ENCODE data around the gene DAB2. TPM values are rescaled to one million over a fixed set of nuclear protein-coding genes. Genes with fewer than 3 reads are reported as not detected.
"Not testable (repeated sequence)": the region's sequence is repeated elsewhere in the genome, so short reads cannot be mapped to it uniquely, and the experiment has no call there.

The DAB2 gene
- total and polyA plus RNA-seq, 2 donors (not counting 1 experiment from before 2014, with no cell fraction given), result 0.03 to 0.47 TPM

DNA sequence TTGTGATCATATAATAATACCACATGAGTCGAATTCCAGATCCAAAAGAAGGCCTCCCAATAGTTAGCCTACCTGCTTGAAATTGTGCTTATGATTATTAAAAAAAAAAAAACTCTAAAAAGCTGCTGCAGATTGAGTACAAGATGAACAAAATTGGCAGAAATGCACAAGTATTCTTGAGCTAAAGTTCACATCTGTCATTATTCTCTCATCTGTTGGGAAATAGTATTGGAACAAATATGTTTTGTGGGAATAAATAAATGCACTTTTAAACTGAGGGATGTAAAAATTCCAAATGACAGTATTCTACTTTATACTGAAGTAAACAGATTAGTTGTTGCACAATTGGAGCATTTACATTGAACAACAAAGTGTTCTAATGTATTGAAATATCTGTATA lies 15.7 kb downstream of the DAB2 start:
- intact Hi-C loops (cut with micrococcal nuclease), result no loop called here
- no peak overlapping the region for H3K4me3 Mint-ChIP-seq
- H3K9me3 Mint-ChIP-seq (ENCODE audit: insufficient read depth), result no peaks in the 10 kb centered on the region
- no peaks in the 10 kb centered on the region for H3K9me3 ChIP-seq (ENCODE audit: control extremely low read depth in 1 of 3, control insufficient read depth in 2 of 3, insufficient read depth in 1 of 3, low read length in 2 of 3)
- H3K36me3 ChIP-seq (replicated peaks in 1 of 2; ENCODE audit: control extremely low read depth in 1 of 2, control insufficient read depth in 1 of 2, extremely low read depth in 1 of 2, insufficient read depth in 2 of 2, low read length in 1 of 2), result no peaks in the 10 kb centered on the region
- no peak overlapping the region for H3K4me3 ChIP-seq (ENCODE audit: control extremely low read depth in 1 of 5, extremely low read depth in 1 of 5, insufficient read depth in 1 of 5, low read depth in 2 of 5, low read length in 4 of 5)
- no peaks in the 10 kb centered on the region for H3K4me1 ChIP-seq (ENCODE audit: control insufficient read depth in 2 of 2, insufficient read depth in 2 of 2, low read length in 2 of 2)
- H3K27me3 Mint-ChIP-seq, result peaks cover 16% of the 10 kb centered on the region
- DNase-seq (no peak), ATAC-seq (ENCODE audit: low read depth) (no peak)
- POLR2A ChIA-PET, result no interaction called here
- H4K20me1 ChIP-seq (ENCODE audit: control insufficient read depth, insufficient read depth, low read length, poor library complexity, severe bottlenecking), result no peaks in the 10 kb centered on the region
- H3K79me2 ChIP-seq (ENCODE audit: control insufficient read depth, insufficient read depth, low read length), result no peaks in the 10 kb centered on the region
- no peak overlapping the region for H3K27ac ChIP-seq (ENCODE audit: low read length in 2 of 2)
- WGBS (ENCODE audit: insufficient coverage), result no CpG with 5 or more reads among the region's 1 CpG
- H2AFZ ChIP-seq (ENCODE audit: insufficient read depth, low read depth, low read length, poor library complexity, severe bottlenecking), result no peak overlapping the region
- H3K27ac Mint-ChIP-seq, result no peak overlapping the region
- CTCF ChIA-PET, result no interaction called here
- H3K9ac ChIP-seq (ENCODE audit: low read length), result no peak overlapping the region
- no peaks in the 10 kb centered on the region for H3K27me3 ChIP-seq (replicated peaks in 1 of 4; ENCODE audit: control extremely low read depth in 1 of 4, control insufficient read depth in 3 of 4, insufficient read depth in 4 of 4, low read length in 3 of 4)
- H3K4me2 ChIP-seq (replicated peaks; ENCODE audit: low read depth, low read length, poor library complexity, severe bottlenecking), result no peak overlapping the region
- TF ChIP-seq EZH2 (IDR thresholded peaks at IDR 0.05; ENCODE audit: borderline replicate concordance, insufficient read depth, low read depth, low read length, poor library complexity, severe bottlenecking), result no peak
- H3K4me1 Mint-ChIP-seq, result no peaks in the 10 kb centered on the region

DNA sequence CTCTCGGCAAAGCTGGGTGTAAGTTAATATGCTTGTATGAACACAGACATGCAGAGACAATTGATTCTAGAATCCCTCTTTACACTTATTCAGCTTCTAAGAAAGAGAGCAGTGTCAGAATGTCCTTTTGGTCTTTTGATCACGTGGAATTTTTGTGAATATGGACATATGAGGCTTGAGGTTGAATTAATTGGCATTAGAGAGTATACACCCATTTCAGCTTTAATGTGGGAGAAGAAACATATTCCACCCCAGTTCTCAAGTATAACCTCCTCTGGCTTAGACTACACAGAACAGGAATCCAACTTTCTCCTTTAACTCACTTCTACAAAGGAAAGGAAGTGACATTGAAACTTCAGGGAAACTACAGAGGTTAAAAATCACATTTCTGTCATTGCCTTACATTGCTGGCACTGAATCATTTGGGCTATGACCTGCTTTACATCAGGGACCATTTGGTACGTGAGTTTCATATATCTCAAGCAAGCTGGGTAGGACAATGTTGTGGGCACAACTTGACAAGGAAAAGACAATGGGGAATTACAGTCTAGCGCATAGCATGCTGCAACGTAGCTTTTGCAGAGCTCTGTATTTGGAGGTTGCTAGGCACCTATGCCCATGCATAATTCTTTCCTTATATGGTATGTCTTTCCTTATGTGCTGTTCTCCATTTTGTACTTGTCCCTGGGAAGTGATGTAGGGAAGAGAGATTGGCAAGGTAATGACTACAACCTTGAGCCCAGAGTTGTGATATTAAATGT lies 19.5 kb downstream of the DAB2 start:
- ChIA-PET POLR2A (no interaction called here), CTCF (no interaction called here)
- no peaks in the 10 kb centered on the region for H3K27me3 ChIP-seq (replicated peaks in 1 of 4; ENCODE audit: control extremely low read depth in 1 of 4, control insufficient read depth in 3 of 4, insufficient read depth in 4 of 4, low read length in 3 of 4)
- no peak overlapping the region for H2AFZ ChIP-seq (ENCODE audit: insufficient read depth, low read depth, low read length, poor library complexity, severe bottlenecking)
- no peaks in the 10 kb centered on the region for H3K4me1 ChIP-seq (ENCODE audit: control insufficient read depth in 2 of 2, insufficient read depth in 2 of 2, low read length in 2 of 2)
- H3K9ac ChIP-seq (ENCODE audit: low read length), result no peak overlapping the region
- intact Hi-C loops (cut with micrococcal nuclease), result no loop called here
- no peaks in the 10 kb centered on the region for H3K4me1 Mint-ChIP-seq
- ATAC-seq (ENCODE audit: low read depth), result no peak
- H3K36me3 ChIP-seq (replicated peaks in 1 of 2; ENCODE audit: control extremely low read depth in 1 of 2, control insufficient read depth in 1 of 2, extremely low read depth in 1 of 2, insufficient read depth in 2 of 2, low read length in 1 of 2), result no peaks in the 10 kb centered on the region
- H3K79me2 ChIP-seq (ENCODE audit: control insufficient read depth, insufficient read depth, low read length), result no peaks in the 10 kb centered on the region
- H3K9me3 ChIP-seq (ENCODE audit: control extremely low read depth in 1 of 3, control insufficient read depth in 2 of 3, insufficient read depth in 1 of 3, low read length in 2 of 3), result no peaks in the 10 kb centered on the region
- H3K27me3 Mint-ChIP-seq, result peaks cover 21% of the 10 kb centered on the region
- no peaks in the 10 kb centered on the region for H3K9me3 Mint-ChIP-seq (ENCODE audit: insufficient read depth)
- no peak overlapping the region for H3K4me3 Mint-ChIP-seq
- no peak for DNase-seq
- no peak overlapping the region for H3K27ac Mint-ChIP-seq
- 86% methylated on average over 1 of the region's 5 CpGs for WGBS (ENCODE audit: insufficient coverage)
- H3K4me2 ChIP-seq (replicated peaks; ENCODE audit: low read depth, low read length, poor library complexity, severe bottlenecking), result no peak overlapping the region
- TF ChIP-seq EZH2 (IDR thresholded peaks at IDR 0.05; ENCODE audit: borderline replicate concordance, insufficient read depth, low read depth, low read length, poor library complexity, severe bottlenecking), result no peak
- TF ChIP-seq, protein P1, sequence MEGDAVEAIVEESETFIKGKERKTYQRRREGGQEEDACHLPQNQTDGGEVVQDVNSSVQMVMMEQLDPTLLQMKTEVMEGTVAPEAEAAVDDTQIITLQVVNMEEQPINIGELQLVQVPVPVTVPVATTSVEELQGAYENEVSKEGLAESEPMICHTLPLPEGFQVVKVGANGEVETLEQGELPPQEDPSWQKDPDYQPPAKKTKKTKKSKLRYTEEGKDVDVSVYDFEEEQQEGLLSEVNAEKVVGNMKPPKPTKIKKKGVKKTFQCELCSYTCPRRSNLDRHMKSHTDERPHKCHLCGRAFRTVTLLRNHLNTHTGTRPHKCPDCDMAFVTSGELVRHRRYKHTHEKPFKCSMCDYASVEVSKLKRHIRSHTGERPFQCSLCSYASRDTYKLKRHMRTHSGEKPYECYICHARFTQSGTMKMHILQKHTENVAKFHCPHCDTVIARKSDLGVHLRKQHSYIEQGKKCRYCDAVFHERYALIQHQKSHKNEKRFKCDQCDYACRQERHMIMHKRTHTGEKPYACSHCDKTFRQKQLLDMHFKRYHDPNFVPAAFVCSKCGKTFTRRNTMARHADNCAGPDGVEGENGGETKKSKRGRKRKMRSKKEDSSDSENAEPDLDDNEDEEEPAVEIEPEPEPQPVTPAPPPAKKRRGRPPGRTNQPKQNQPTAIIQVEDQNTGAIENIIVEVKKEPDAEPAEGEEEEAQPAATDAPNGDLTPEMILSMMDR (IDR thresholded peaks at IDR 0.05), result no peak
- H3K27ac ChIP-seq (ENCODE audit: low read length in 2 of 2), result no peak overlapping the region
- H3K4me3 ChIP-seq (ENCODE audit: control extremely low read depth in 1 of 5, extremely low read depth in 1 of 5, insufficient read depth in 1 of 5, low read depth in 2 of 5, low read length in 4 of 5), result no peak overlapping the region
- H4K20me1 ChIP-seq (ENCODE audit: control insufficient read depth, insufficient read depth, low read length, poor library complexity, severe bottlenecking), result no peaks in the 10 kb centered on the region

DNA sequence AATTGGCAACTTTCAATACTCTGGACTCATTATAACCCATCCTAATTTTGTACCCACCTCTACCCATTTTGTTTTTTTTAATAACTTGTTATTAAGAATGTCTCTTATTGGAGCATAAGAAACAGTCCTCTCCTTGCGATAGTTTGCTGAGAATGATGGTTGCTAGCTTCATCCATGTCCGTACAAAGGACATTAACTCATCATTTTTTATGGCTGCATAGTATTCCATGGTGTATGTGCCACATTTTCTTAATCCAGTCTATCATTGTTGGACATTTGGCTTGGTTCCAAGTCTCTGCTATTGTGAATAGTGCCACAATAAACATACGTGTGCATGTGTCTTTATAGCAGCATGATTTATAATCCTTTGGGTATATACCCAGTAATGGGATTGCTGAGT lies 21.0 kb downstream of the DAB2 start:
- CTCF ChIA-PET; H3K9ac ChIP-seq (ENCODE audit: low read length); H3K4me1 ChIP-seq (ENCODE audit: control insufficient read depth in 2 of 2, insufficient read depth in 2 of 2, low read length in 2 of 2); H3K27ac Mint-ChIP-seq; H3K4me3 ChIP-seq (ENCODE audit: control extremely low read depth in 1 of 5, extremely low read depth in 1 of 5, insufficient read depth in 1 of 5, low read depth in 2 of 5, low read length in 4 of 5); H3K4me3 Mint-ChIP-seq; H3K4me2 ChIP-seq (replicated peaks; ENCODE audit: low read depth, low read length, poor library complexity, severe bottlenecking); H3K9me3 ChIP-seq (ENCODE audit: control extremely low read depth in 1 of 3, control insufficient read depth in 2 of 3, insufficient read depth in 1 of 3, low read length in 2 of 3); H2AFZ ChIP-seq (ENCODE audit: insufficient read depth, low read depth, low read length, poor library complexity, severe bottlenecking); H3K9me3 Mint-ChIP-seq (ENCODE audit: insufficient read depth); H3K27ac ChIP-seq (ENCODE audit: low read length in 2 of 2); H3K27me3 ChIP-seq (replicated peaks in 1 of 4; ENCODE audit: control extremely low read depth in 1 of 4, control insufficient read depth in 3 of 4, insufficient read depth in 4 of 4, low read length in 3 of 4); H3K36me3 ChIP-seq (replicated peaks in 1 of 2; ENCODE audit: control extremely low read depth in 1 of 2, control insufficient read depth in 1 of 2, extremely low read depth in 1 of 2, insufficient read depth in 2 of 2, low read length in 1 of 2); intact Hi-C loops (cut with micrococcal nuclease); H4K20me1 ChIP-seq (ENCODE audit: control insufficient read depth, insufficient read depth, low read length, poor library complexity, severe bottlenecking); H3K79me2 ChIP-seq (ENCODE audit: control insufficient read depth, insufficient read depth, low read length); DNase-seq; ATAC-seq (ENCODE audit: low read depth); H3K4me1 Mint-ChIP-seq; POLR2A ChIA-PET: not testable (repeated sequence)
- peaks cover 21% of the 10 kb centered on the region for H3K27me3 Mint-ChIP-seq
- no CpG with 5 or more reads among the region's 3 CpGs for WGBS (ENCODE audit: insufficient coverage)
